Endothelial cell of umbilical vein (primary cell): Measurements from ENCODE around the gene MSH6.

ENCODE experiments used
- POLR2A ChIP-seq: IDR thresholded peaks from 2 replicates; pipeline ENCODE4 v1.6.1; 2012; ENCODE audit warnings: low read depth, mild to moderate bottlenecking, control low read depth, low read length
- POLR2AphosphoS5 ChIP-seq: IDR thresholded peaks from 2 replicates; pipeline ENCODE4 v1.6.1; 2012; ENCODE audit warnings: low read depth, mild to moderate bottlenecking, control low read depth, low read length, moderate library complexity; ENCODE audit not compliant: insufficient read depth

GRCh38 chr2:47782671-47783485, at the start of gene MSH6:
- peak; percentile 71 for TF ChIP-seq POLR2A
- TF ChIP-seq POLR2AphosphoS5 = peak; percentile 72
